Measurements from ENCODE around the gene PPP1R1B. TPM values are rescaled to one million over a fixed set of nuclear protein-coding genes. Genes with fewer than 3 reads are reported as not detected.

Gene PPP1R1B
- total RNA-seq, 2 experiments from 2014 or later: not detected

- H3K4me3 ChIP-seq (ENCODE audit: low read depth, low read length, poor library complexity, severe bottlenecking): no peak overlapping the region
- no peaks in the 10 kb centered on the region for H3K9me2 ChIP-seq (ENCODE audit: insufficient read depth, low read length)
- CTCF ChIA-PET (ENCODE audit: unreplicated experiment): no interaction called here
- TF ChIP-seq CTCF (conservative IDR thresholded peaks at IDR 0.05; ENCODE audit: low read length): no peak
- TF ChIP-seq EZH2phosphoT487 (IDR thresholded peaks at IDR 0.05; ENCODE audit: borderline replicate concordance, low read depth, low read length): no peak
- H3K9me3 ChIP-seq (ENCODE audit: low read length): no peaks in the 10 kb centered on the region
- H4K20me1 ChIP-seq (ENCODE audit: insufficient read depth, low read length): no peaks in the 10 kb centered on the region
- POLR2A ChIA-PET: no interaction called here
- no peak overlapping the region for H3K4me2 ChIP-seq (ENCODE audit: low read length)
- no peak for DNase-seq (ENCODE audit: low spot score)
- intact Hi-C loops (cut with micrococcal nuclease; ENCODE audit: unreplicated experiment): no loop called here
- H3K79me2 ChIP-seq (ENCODE audit: insufficient read depth, low read depth, low read length): no peaks in the 10 kb centered on the region
- no peak overlapping the region for H2AFZ ChIP-seq (ENCODE audit: low read length)
- H3K27ac ChIP-seq (ENCODE audit: low read depth, low read length, poor library complexity, severe bottlenecking): no peak overlapping the region
- no TSS peak for BruUV-seq (replicated peaks)
- H3K36me3 ChIP-seq (ENCODE audit: insufficient read depth, low read length): no peaks in the 10 kb centered on the region
- peaks cover 14% of the 10 kb centered on the region for H3K4me1 ChIP-seq (ENCODE audit: insufficient read depth, low read length, poor library complexity, severe bottlenecking)
These were observed 24.8 kb upstream of the PPP1R1B start for GRCh38 chr17:39601758-39602532.

DNA sequence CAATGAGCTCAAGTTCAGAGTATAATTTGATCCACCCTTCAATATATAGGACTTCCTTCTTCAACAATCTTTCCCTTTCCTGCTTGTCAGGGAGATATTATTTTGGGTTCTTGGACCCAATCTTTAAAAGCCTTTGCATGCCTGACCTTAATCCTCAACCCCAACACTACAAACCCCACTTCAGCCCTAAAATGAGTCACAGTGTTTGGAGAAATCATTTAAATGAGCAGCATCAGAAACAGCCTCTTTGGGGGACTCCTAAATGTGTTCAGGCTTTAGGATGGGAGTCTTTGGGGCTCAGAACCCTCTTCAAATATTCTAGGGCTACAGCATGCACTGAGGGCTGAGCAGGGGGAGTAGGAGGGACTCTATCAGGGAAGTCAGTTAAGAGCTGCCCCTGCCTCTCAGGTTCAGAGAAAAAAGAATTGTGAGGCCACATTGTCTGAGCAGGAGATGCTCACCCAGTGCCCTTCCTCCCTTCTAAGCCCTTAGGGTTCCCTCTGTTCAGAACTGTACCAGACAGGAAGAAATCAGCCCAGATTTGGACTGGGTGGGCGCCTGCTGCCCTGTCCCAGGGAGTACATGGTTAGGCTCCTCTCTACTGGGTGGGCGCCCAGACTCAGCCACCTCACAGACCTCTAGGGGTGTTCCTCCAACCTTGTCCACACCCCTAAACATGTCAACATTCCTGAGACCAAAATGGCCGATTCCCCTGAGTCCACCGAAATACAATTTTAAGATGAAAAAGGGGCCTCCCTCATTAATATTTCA, 24.0 kb upstream of the PPP1R1B start:
- intact Hi-C loops (cut with micrococcal nuclease; ENCODE audit: unreplicated experiment): no loop called here
- DNase-seq (ENCODE audit: low spot score): no peak
- TF ChIP-seq CTCF (conservative IDR thresholded peaks at IDR 0.05; ENCODE audit: low read length) (no peak), EZH2phosphoT487 (IDR thresholded peaks at IDR 0.05; ENCODE audit: borderline replicate concordance, low read depth, low read length) (no peak)
- Histone ChIP-seq H3K27ac (ENCODE audit: low read depth, low read length, poor library complexity, severe bottlenecking) (no peak overlapping the region), H3K79me2 (ENCODE audit: insufficient read depth, low read depth, low read length) (no peaks in the 10 kb centered on the region), H3K4me3 (ENCODE audit: low read depth, low read length, poor library complexity, severe bottlenecking) (no peak overlapping the region), H3K9me3 (ENCODE audit: low read length) (no peaks in the 10 kb centered on the region), H2AFZ (ENCODE audit: low read length) (no peak overlapping the region), H3K9me2 (ENCODE audit: insufficient read depth, low read length) (no peaks in the 10 kb centered on the region), H3K4me2 (ENCODE audit: low read length) (no peak overlapping the region), H4K20me1 (ENCODE audit: insufficient read depth, low read length) (no peaks in the 10 kb centered on the region), H3K4me1 (ENCODE audit: insufficient read depth, low read length, poor library complexity, severe bottlenecking) (peaks cover 14% of the 10 kb centered on the region), H3K36me3 (ENCODE audit: insufficient read depth, low read length) (no peaks in the 10 kb centered on the region)
- no TSS peak for BruUV-seq (replicated peaks)
- POLR2A ChIA-PET: no interaction called here
- CTCF ChIA-PET (ENCODE audit: unreplicated experiment): no interaction called here

Data from OCI-LY7 (cell line).